ENCODE measurements around the gene ZNF770. TPM values are rescaled to one million over a fixed set of nuclear protein-coding genes. Genes with fewer than 3 reads are reported as not detected.
A peak's percentile ranks its signal among the peaks of the same experiment; 100 is the strongest.

The ZNF770 gene
- total RNA-seq, 1 experiment from 2014 or later, result 34.0 TPM

DNA sequence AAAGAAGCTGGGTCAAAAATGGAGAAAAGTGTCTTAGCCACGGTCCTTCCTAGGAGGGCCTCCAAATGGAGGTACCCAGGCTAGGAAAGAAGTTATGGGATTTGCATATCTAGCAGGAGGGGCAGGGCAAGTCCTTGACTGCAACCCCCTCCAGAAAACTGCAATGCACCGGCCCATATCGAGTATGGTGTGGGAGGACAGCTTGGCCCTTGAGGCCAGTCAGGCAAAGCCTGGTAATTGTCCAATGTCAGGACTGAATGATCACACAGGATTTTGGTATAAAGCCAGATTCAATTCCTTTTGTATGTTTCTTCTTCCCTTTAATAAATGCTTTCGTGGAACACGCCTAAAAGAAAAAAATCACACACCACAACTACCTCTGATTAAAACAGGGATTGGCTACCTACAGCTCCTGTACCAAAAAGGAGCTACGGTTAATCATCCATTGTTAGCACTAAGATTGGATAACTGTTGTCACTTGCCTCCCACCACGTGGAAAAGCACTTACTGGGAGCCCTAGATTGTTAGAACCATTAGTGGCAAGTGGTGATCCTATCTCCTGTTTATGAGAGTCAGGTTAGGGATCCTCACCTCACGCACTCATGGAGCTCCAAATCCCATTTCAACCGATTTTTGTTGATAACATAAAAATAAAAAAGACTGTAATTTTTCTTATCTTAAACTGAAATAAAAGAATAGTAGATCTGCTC, 1.2 kb downstream of the ZNF770 start:
- Histone ChIP-seq H3K36me3 (ENCODE audit: low read depth) (peaks cover 11% of the 10 kb centered on the region; the same call in 1 of the 2 replicates), H3K9me3 (ENCODE audit: insufficient read depth, low read depth) (no peaks in the 10 kb centered on the region), H3K4me1 (replicated peaks; ENCODE audit: insufficient read depth) (peaks cover 37% of the 10 kb centered on the region), H3F3A (ENCODE audit: insufficient read depth, low read depth) (peaks cover 18% of the 10 kb centered on the region; the same call in 1 of the 2 replicates), H2AFZ (no peak overlapping the region), H3K79me2 (ENCODE audit: low read depth) (peaks cover 45% of the 10 kb centered on the region), H4K20me1 (ENCODE audit: insufficient read depth) (peaks cover 14% of the 10 kb centered on the region), H3K9me2 (ENCODE audit: insufficient read depth) (no peaks in the 10 kb centered on the region), H3K27ac (peak overlapping the region; percentile 79; the same call in 1 of the 2 replicates), H3K4me3 (peak overlapping the region; percentile 93), H3K27me3 (ENCODE audit: insufficient read depth, low read depth) (no peaks in the 10 kb centered on the region), H3K4me2 (peak overlapping the region; percentile 96)
- TSS peak; percentile 49 for BruUV-seq (replicated peaks)
- intact Hi-C loops (cut with micrococcal nuclease; ENCODE audit: unreplicated experiment), result loop anchor here (5.0 kb wide), 2 partner anchors 75 to 90 kb away; no protein-coding TSS in a partner anchor
- no peak for DNase-seq
- no peak for TF ChIP-seq EZH2 (IDR thresholded peaks at IDR 0.05; ENCODE audit: low read depth)
- TF ChIP-seq, protein P1, sequence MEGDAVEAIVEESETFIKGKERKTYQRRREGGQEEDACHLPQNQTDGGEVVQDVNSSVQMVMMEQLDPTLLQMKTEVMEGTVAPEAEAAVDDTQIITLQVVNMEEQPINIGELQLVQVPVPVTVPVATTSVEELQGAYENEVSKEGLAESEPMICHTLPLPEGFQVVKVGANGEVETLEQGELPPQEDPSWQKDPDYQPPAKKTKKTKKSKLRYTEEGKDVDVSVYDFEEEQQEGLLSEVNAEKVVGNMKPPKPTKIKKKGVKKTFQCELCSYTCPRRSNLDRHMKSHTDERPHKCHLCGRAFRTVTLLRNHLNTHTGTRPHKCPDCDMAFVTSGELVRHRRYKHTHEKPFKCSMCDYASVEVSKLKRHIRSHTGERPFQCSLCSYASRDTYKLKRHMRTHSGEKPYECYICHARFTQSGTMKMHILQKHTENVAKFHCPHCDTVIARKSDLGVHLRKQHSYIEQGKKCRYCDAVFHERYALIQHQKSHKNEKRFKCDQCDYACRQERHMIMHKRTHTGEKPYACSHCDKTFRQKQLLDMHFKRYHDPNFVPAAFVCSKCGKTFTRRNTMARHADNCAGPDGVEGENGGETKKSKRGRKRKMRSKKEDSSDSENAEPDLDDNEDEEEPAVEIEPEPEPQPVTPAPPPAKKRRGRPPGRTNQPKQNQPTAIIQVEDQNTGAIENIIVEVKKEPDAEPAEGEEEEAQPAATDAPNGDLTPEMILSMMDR (conservative IDR thresholded peaks at IDR 0.05), result no peak
- POLR2A ChIA-PET (ENCODE audit: unreplicated experiment), result interaction anchor here (0.6 to 2.0 kb wide), 2 partner anchors 9 to 17 kb away, joined by 5 to 12 read pairs; partner anchors contain the start of gene AQR
- CTCF ChIA-PET, result interaction anchor here (0.6 to 1.7 kb wide), 3 partner anchors 17 to 1441 kb away, joined by 3 to 7 read pairs (median 3); partner anchors contain the start of gene AQR

GRCh38 chr15:34986326-34986725, 1.8 kb downstream of the ZNF770 start:
- Histone ChIP-seq H3K9me3 (ENCODE audit: insufficient read depth, low read depth) (no peaks in the 10 kb centered on the region), H3K36me3 (ENCODE audit: low read depth) (peaks cover 12% of the 10 kb centered on the region; the same call in 1 of the 2 replicates), H3K27ac (no peak overlapping the region), H3K4me2 (peak overlapping the region; percentile 96), H4K20me1 (ENCODE audit: insufficient read depth) (peaks cover 14% of the 10 kb centered on the region), H3K4me1 (replicated peaks; ENCODE audit: insufficient read depth) (peaks cover 31% of the 10 kb centered on the region), H3K27me3 (ENCODE audit: insufficient read depth, low read depth) (no peaks in the 10 kb centered on the region), H2AFZ (no peak overlapping the region), H3K9me2 (ENCODE audit: insufficient read depth) (no peaks in the 10 kb centered on the region), H3F3A (ENCODE audit: insufficient read depth, low read depth) (peaks cover 12% of the 10 kb centered on the region; the same call in 1 of the 2 replicates), H3K4me3 (peak overlapping the region; percentile 93), H3K79me2 (ENCODE audit: low read depth) (peaks cover 45% of the 10 kb centered on the region)
- no TSS peak for BruUV-seq (replicated peaks)
- no peak for TF ChIP-seq EZH2 (IDR thresholded peaks at IDR 0.05; ENCODE audit: low read depth)
- TF ChIP-seq, protein P1 (conservative IDR thresholded peaks at IDR 0.05), result no peak
- POLR2A ChIA-PET (ENCODE audit: unreplicated experiment), result interaction anchor here (0.6 kb wide), 1 partner anchor 10 kb away, joined by 5 read pairs; no protein-coding TSS in a partner anchor
- intact Hi-C loops (cut with micrococcal nuclease; ENCODE audit: unreplicated experiment), result loop anchor here (5.0 kb wide), 2 partner anchors 76 to 91 kb away; no protein-coding TSS in a partner anchor
- DNase-seq, result no peak
- CTCF ChIA-PET, result interaction anchor here (0.6 kb wide), 1 partner anchor 89 kb away, joined by 3 read pairs; no protein-coding TSS in a partner anchor

- Histone ChIP-seq H2AFZ (no peak overlapping the region), H3F3A (ENCODE audit: insufficient read depth, low read depth) (peaks cover 12% of the 10 kb centered on the region; the same call in 1 of the 2 replicates), H3K36me3 (ENCODE audit: low read depth) (peaks cover 12% of the 10 kb centered on the region; the same call in 1 of the 2 replicates), H3K79me2 (ENCODE audit: low read depth) (peaks cover 45% of the 10 kb centered on the region), H3K4me2 (peak overlapping the region; percentile 96; the same call in 1 of the 2 replicates), H4K20me1 (ENCODE audit: insufficient read depth) (peaks cover 14% of the 10 kb centered on the region), H3K27me3 (ENCODE audit: insufficient read depth, low read depth) (no peaks in the 10 kb centered on the region), H3K4me1 (replicated peaks; ENCODE audit: insufficient read depth) (peaks cover 26% of the 10 kb centered on the region), H3K9me2 (ENCODE audit: insufficient read depth) (no peaks in the 10 kb centered on the region), H3K9me3 (ENCODE audit: insufficient read depth, low read depth) (no peaks in the 10 kb centered on the region), H3K27ac (no peak overlapping the region), H3K4me3 (no peak overlapping the region)
- no peak for DNase-seq
- intact Hi-C loops (cut with micrococcal nuclease; ENCODE audit: unreplicated experiment), result loop anchor here (5.0 kb wide), 2 partner anchors 77 to 92 kb away; no protein-coding TSS in a partner anchor
- CTCF ChIA-PET, result interaction anchor here (0.7 kb wide), 1 partner anchor 481 kb away, joined by 6 read pairs; no protein-coding TSS in a partner anchor
- BruUV-seq (replicated peaks), result no TSS peak
- TF ChIP-seq EZH2 (IDR thresholded peaks at IDR 0.05; ENCODE audit: low read depth), result no peak
- TF ChIP-seq, protein P1 (conservative IDR thresholded peaks at IDR 0.05), result no peak
- POLR2A ChIA-PET (ENCODE audit: unreplicated experiment), result no interaction called here
These were observed 3.0 kb downstream of the ZNF770 start for GRCh38 chr15:34984889-34985630.

Measured in PC-9 (cell line).